GM18519 (cell line): ENCODE measurements around the gene TOB2.

Experiments used
- ATAC-seq: cut with Tn5 transposase; IDR thresholded peaks from one replicate; pipeline ENCODE4 v1.9.1; 2021; ENCODE audit warnings: mild to moderate bottlenecking, moderate library complexity; ENCODE audit not compliant: unreplicated experiment, low FRiP score

Gene TOB2

GRCh38 chr22:41446639-41447434 is at the start of gene TOB2:
Gene TOB2, minus strand, starts transcription at chr22:41446801. Its CDS starts 9,456 bp downstream, at chr22:41437345.
- no peak for ATAC-seq

DNA sequence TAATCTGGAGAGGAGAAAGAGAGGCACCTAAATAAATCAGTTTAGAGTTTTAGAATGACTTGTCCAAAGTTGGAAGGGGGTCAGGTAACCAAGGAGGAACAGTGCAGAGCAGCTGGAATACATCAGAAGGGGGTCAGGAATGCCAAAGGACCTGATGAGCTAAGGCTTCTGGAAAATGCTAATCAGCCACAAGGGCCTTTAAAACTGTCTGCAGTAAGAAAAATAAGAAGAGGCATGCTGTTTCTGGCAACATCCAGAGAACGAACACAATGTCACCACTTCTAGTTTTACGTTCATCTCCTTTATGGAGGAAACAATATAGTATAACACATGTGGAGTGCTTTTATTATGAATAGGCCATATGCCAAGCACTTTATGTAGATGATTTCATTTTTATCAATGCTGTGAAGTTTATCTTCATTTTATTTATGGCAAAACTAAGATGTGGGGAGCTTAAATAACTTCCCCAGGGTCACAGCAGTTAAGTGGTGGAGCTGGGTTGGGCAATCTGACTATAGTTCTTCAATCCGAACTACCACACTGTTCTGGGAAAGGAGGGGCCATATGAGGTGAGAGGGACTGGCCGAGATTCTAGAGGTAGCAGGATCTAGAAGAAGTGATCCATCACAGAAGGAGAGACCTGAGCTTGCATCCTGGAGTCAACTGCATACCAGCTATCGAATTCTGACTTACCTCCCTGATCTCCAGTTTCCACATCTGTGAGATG is 44.9 kb upstream of the TOB2 start:
- no peak for ATAC-seq

- ATAC-seq: no peak
These were observed 42.2 kb upstream of the TOB2 start for GRCh38 chr22:41488596-41489385.

GRCh38 chr22:41488076-41488475 is 41.5 kb upstream of the TOB2 start:
- ATAC-seq: no peak

DNA sequence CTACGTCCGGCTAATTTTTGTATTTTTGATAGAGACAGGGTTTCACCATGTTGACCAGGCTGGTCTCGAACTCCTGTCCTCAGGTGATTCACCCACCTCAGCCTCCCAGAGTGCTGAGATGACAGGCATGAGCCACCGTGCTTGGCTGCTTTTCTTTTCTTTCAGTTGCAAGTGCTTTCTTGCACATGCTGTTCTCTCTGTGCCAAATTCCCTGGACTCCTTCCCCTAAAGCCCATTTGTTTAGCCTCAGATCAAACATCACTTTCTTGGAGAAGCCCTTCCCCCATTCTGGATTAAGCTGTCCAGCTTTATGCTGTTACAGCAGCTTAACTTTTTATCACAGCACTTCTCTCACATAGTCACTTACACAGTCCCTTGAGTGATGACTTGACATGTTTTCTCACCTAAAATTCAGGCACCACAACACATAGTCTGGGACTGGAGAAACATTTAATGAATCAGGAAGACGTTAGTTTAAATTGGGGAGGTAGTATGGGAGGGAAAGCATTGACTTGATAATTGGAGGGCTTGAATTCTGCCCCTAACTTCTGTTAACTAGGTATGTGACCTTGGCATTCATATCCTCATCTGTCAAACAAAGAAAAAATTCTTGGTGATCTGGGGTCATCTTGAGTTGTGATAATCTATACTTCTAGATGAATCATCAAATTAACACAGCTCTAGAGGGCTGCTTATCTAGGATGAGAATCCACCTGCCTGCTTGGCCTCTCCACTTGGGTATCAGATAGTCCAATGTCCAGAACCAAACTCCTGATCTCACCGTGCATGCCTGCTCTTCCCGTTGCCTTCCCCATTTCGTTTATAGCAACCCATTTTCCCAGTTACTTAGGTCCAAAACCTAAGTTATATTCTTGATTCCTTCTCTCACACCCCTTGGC is 40.7 kb upstream of the TOB2 start:
- no peak for ATAC-seq

DNA sequence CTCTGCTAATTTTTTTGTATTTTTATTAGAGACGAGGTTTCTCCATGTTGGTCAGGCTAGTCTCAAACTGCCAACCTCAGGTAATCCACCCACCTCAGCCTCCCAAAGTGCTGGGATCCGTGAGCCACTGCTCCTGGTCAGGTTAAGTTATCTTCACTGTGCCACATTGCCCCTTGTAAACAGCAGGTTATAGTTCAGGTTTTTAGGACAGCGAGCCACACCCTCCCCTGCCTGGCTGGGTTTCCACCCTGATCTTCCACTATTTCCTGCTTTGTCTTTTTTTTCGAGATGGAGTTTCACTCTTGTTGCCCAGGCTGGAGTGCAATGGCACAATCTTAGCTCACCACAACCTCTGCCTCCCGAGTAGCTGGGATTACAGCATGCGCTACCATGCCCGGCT is 38.4 kb upstream of the TOB2 start:
- no peak for ATAC-seq

DNA sequence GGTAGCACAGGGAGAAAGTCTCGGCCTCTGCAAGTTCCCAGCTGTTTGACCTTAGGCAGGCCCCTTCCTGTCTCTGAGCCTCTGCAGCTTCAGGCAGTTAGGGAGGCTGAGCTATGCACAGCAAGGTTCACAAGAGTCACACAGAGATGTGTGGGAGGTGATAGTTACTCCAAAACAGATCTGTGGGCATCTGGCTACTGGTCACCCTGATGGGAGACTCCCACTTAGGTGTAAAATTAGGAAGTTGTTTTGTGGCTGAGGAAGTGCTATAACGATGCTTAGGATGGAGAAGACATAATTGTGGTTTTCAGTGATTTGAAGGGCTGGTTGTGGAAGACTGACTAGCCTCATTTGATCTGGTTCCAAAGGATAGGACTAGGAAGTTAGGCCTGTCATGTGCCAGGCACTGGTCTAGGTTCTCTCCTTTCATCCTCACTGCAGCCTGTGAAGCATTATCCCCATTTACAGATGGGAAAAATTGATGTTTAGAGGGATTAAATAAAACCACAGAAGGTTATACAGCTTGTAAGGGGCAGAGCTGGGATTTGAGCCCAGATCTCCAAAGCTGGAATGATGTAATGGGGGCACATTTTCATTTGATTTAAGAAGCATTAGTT is 35.8 kb upstream of the TOB2 start:
- no peak for ATAC-seq

- ATAC-seq: no peak
These were observed 35.3 kb upstream of the TOB2 start for GRCh38 chr22:41481925-41482318.

GRCh38 chr22:41481131-41481830 is 34.7 kb upstream of the TOB2 start:
- ATAC-seq: no peak

- no peak for ATAC-seq
These were observed 33.8 kb upstream of the TOB2 start for GRCh38 chr22:41480397-41480735.

DNA sequence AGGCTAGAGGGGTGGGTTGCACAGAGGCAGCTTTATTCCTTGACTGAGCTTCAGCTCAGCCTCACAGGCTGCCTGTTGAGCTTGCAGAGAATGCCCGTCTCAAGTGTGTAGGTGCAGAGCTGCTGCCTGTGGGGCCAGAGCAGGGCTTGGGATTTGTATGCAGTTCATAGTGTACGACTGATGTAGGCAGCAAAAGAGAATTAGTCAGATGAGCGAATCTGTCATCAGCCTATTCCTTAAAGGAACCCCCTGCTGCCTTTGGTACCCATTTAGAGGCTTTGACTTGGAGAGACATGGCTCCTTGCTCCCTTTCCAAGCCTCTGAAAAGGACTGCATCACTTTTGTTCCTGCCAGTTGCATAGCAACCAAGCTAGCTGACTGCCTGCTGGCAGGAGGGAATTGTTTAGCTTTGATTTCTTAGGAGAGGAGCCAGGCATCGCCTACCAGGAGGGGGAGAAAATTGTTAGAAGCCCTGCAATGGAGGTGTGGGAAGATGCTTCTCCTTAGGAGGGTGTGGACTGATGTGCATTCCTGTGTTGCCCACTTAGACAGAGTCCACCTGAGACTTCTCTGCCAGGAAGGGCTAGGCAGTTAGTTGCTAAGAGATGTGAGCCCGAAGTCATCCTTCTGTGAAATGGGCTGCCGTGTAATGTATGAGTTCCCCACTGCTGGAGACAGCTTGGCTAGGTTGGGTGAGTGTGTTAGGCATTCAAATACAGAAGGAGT is 33.2 kb upstream of the TOB2 start:
- ATAC-seq: no peak

- no peak for ATAC-seq
These were observed 32.4 kb upstream of the TOB2 start for GRCh38 chr22:41478891-41479521.

DNA sequence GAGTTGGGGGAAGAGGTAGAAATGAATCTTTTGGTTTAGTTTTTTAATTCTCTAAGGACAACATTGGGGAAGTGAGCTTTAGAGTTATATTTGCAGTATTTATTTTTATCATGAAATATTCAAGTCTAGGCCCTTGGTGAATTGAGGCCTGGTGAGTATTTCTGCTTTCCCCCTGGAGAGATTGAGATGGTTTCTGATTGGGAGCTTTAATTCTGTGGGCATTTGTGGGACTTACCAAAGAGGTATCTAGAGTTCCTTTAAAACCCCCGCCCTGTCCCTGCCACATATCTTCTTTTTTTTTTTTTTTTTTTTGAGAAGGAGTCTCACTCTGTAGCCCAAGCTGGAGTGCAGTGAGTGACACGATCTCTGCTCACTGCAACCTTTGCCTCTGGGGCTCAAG is 31.9 kb upstream of the TOB2 start:
- ATAC-seq: no peak

GRCh38 chr22:41474872-41475451 is 28.4 kb upstream of the TOB2 start:
- no peak for ATAC-seq

DNA sequence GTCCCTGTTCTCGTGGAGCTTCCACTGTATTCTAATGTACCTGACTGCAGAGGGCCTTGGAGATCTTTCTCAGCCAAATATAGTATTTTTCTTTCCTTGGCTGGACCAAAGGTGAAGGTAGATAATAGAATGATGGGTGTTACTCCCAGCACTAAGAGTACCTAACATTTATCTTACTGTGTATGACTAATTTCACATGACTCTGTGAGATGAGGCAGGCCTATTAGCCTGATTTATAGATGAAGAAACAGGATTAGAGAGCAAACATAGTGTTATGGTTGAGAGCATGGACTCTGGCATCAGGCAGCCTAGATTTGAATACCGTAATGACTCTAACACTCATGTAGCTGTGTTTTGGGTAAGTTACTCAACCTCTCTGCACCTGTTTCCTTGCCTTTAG is 25.0 kb upstream of the TOB2 start:
- ATAC-seq: no peak

DNA sequence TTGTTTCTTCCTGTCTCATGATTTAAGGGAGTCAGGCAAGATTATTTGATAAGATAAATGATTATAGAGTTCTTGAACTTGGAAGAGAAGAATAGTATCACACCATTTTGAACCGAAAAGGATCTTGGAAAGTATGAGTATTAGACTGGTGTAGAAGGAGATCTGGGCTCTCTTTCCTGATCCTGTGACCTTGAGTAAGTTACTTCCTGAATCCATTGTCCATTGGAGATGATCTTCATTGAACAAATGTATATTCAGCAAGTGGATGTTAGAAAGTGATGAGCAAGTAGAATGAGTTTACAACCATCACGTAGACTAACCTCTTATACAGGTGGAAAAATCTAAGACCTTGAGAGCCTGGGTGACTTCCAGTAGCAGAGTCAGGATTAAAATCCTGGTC is 24.3 kb upstream of the TOB2 start:
- no peak for ATAC-seq

DNA sequence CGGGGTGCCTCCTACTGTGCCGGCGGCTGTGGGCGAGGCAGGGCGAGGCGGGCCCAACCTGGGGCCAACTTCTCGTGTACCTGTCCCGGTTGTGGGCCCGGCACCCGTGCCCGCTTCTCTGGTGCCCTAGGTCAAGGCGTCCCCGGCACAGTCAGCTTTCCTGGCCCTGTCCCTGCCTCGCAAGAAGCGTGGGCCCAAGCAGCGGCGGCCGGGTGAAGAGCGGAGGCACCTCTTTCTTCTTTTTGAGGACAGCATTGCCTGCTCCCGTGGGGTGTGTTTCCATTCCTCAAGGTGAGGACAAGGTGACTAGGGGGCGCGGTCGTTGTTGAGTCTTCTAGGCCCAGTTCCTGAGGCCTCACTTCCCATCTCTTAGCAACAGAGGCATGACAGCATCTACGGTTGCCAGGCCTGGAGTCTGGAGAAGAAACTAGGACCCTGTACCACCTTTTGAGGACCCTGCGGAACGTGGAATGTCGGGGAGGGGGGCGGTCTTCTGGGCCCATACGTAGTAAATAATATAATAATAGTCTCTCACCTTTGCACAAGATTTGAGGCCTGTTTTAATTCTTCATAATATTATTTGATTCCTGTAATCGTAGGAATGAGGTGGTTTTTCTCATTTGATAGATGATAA is 22.7 kb upstream of the TOB2 start:
- ATAC-seq: no peak
